Osteocyte (in vitro differentiated cells): Measurements from ENCODE around the gene BCL2L12. TPM values are rescaled to one million over a fixed set of nuclear protein-coding genes. Genes with fewer than 3 reads are reported as not detected.

Experiments used
- DNase-seq: peaks from one replicate; pipeline ENCODE4 v3.0.0; 2021; ENCODE audit warnings: mixed read lengths; ENCODE audit not compliant: unreplicated experiment; ENCODE audit errors: extremely low spot score
- H3K27ac Mint-ChIP-seq: one replicate; pipeline ENCODE4 v1.8.0; 2021; ENCODE audit warnings: mild to moderate bottlenecking, mixed read lengths; ENCODE audit not compliant: unreplicated experiment
- H3K27me3 Mint-ChIP-seq: one replicate; pipeline ENCODE4 v1.8.0; 2021; ENCODE audit warnings: mixed read lengths; ENCODE audit not compliant: unreplicated experiment
- H3K36me3 Mint-ChIP-seq: one replicate; pipeline ENCODE4 v1.8.0; 2021; ENCODE audit warnings: mixed read lengths; ENCODE audit not compliant: unreplicated experiment
- H3K4me1 Mint-ChIP-seq: one replicate; pipeline ENCODE4 v1.8.0; 2021; ENCODE audit warnings: mixed read lengths; ENCODE audit not compliant: unreplicated experiment
- H3K4me3 Mint-ChIP-seq: one replicate; pipeline ENCODE4 v1.8.0; 2021; ENCODE audit warnings: mild to moderate bottlenecking, moderate library complexity, mixed read lengths; ENCODE audit not compliant: unreplicated experiment
- H3K9me3 Mint-ChIP-seq: one replicate; pipeline ENCODE4 v1.8.0; 2021; ENCODE audit warnings: mixed read lengths; ENCODE audit not compliant: unreplicated experiment
- CTCF ChIP-seq: fragments of 200-600 bp; sonication (generic); IDR thresholded peaks from 2 replicates; pipeline ENCODE4 v1.5.0; 2021; ENCODE audit warnings: antibody characterized with exemption, mild to moderate bottlenecking, moderate library complexity
- total RNA-seq: library from RNA; stranded (reverse); gene quantifications from 2 replicates; pipeline ENCODE4 v1.2.1, GENCODE V29; 2021

Gene BCL2L12
- total RNA-seq, 1 donor from 2014 or later, result 29.3 TPM

- TF ChIP-seq CTCF, result no peak
- H3K27me3 Mint-ChIP-seq, result no peaks in the 10 kb centered on the region
- H3K4me3 Mint-ChIP-seq, result no peak overlapping the region
- H3K4me1 Mint-ChIP-seq, result peaks cover 23% of the 10 kb centered on the region
- H3K9me3 Mint-ChIP-seq, result no peaks in the 10 kb centered on the region
- H3K36me3 Mint-ChIP-seq, result peaks cover 19% of the 10 kb centered on the region
- no peak overlapping the region for H3K27ac Mint-ChIP-seq
- DNase-seq, result no peak
These were observed 20.9 kb downstream of the BCL2L12 start for GRCh38 chr19:49686503-49687088.

- Mint-ChIP-seq H3K9me3 (no peaks in the 10 kb centered on the region), H3K4me3 (no peak overlapping the region), H3K27me3 (no peaks in the 10 kb centered on the region), H3K27ac (no peak overlapping the region), H3K36me3 (peaks cover 19% of the 10 kb centered on the region), H3K4me1 (peaks cover 26% of the 10 kb centered on the region)
- TF ChIP-seq CTCF, result no peak
- no peak for DNase-seq
These were observed 21.4 kb downstream of the BCL2L12 start for GRCh38 chr19:49687150-49687549.

- peaks cover 30% of the 10 kb centered on the region for H3K4me1 Mint-ChIP-seq
- peaks cover 16% of the 10 kb centered on the region for H3K36me3 Mint-ChIP-seq
- DNase-seq, result no peak
- H3K27ac Mint-ChIP-seq, result no peak overlapping the region
- no peaks in the 10 kb centered on the region for H3K27me3 Mint-ChIP-seq
- H3K4me3 Mint-ChIP-seq, result no peak overlapping the region
- TF ChIP-seq CTCF, result no peak
- H3K9me3 Mint-ChIP-seq, result no peaks in the 10 kb centered on the region
These were observed 22.0 kb downstream of the BCL2L12 start for GRCh38 chr19:49687566-49688316.

GRCh38 chr19:49688531-49689132 lies 22.9 kb downstream of the BCL2L12 start:
- Mint-ChIP-seq H3K9me3 (no peaks in the 10 kb centered on the region), H3K27me3 (no peaks in the 10 kb centered on the region), H3K4me1 (peaks cover 30% of the 10 kb centered on the region), H3K4me3 (no peak overlapping the region), H3K36me3 (peaks cover 16% of the 10 kb centered on the region), H3K27ac (no peak overlapping the region)
- no peak for DNase-seq
- no peak for TF ChIP-seq CTCF
